ENCODE measurements around the gene OR51B4.

DNA sequence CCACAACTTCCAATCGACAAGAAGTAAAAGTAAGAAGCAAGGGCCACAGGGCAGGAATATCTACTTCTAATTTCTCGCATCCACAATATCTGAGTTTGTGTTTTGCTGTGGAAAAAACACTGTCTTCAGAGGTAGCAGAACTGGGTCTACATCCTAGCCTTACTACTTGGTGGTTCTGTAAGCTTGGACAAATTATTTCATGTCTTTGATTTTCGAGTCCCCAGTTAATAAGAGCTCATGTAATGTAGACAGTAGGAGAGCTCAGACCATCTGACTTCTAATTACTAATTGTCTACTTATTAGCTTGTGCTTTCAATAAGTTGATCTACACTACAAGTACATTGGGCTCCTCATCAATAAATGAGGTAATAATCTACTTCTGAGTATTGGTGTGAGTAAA lies 18.7 kb downstream of the OR51B4 start:
- no peak for TF ChIP-seq TAF1 (IDR thresholded peaks at IDR 0.05; ENCODE audit: low read depth, low read length)
- TF ChIP-seq POLR2AphosphoS5 (IDR thresholded peaks at IDR 0.05; ENCODE audit: low read depth, low read length), result no peak
- TF ChIP-seq POLR2A (IDR thresholded peaks at IDR 0.05; ENCODE audit: low read depth, low read length), result no peak
- TF ChIP-seq PAX5 (IDR thresholded peaks at IDR 0.05; ENCODE audit: insufficient read depth, low read length, severe bottlenecking), result no peak
- TF ChIP-seq SPI1 (IDR thresholded peaks at IDR 0.05; ENCODE audit: low read depth, low read length), result no peak
- TF ChIP-seq POU2F2 (IDR thresholded peaks at IDR 0.05; ENCODE audit: low read depth, low read length), result no peak
